ENCODE measurements around the gene BRAF. TPM values are rescaled to one million over a fixed set of nuclear protein-coding genes. Genes with fewer than 3 reads are reported as not detected.

The BRAF gene
- total and polyA plus RNA-seq, 2 of the 8 experiments (the other 6 are each of a cell fraction or from before 2014, with no cell fraction given), result 11.4 to 32.6 TPM

- peaks cover 4% of the 10 kb centered on the region for H3K79me1 ChIP-seq (ENCODE audit: low read depth, low read length)
- no peak overlapping the region for H3K4ac ChIP-seq (replicated peaks; ENCODE audit: insufficient read length, low read depth, low read length)
- H3K4me1 ChIP-seq (replicated peaks in 1 of 4; ENCODE audit: control insufficient read depth in 3 of 4, insufficient read depth in 4 of 4, low read length in 3 of 4), result peaks cover 0 to 3% (median 0%) of the 10 kb centered on the region in 4 experiments; a peak in 2 of 7 replicates
- H3K4me3 ChIP-seq (ENCODE audit: extremely low read depth in 1 of 4, insufficient read depth in 2 of 4, low read depth in 3 of 4, low read length in 4 of 4), result no peak overlapping the region
- TF ChIP-seq E2F6 (IDR thresholded peaks at IDR 0.05), result no peak
- no peak for TF ChIP-seq RNF2 (IDR thresholded peaks at IDR 0.05; ENCODE audit: borderline replicate concordance, low read depth, low read length, missing control alignments, poor library complexity, severe bottlenecking)
- TF ChIP-seq SAP30 (IDR thresholded peaks at IDR 0.05; ENCODE audit: insufficient read depth, insufficient replicate concordance, low read length), result no peak
- TF ChIP-seq KDM1A (IDR thresholded peaks at IDR 0.05; ENCODE audit: borderline replicate concordance, low read length), result no peak
- no peak for TF ChIP-seq POLR2A (IDR thresholded peaks at IDR 0.05; ENCODE audit: control extremely low read depth in 1 of 2, low read depth in 2 of 2, low read length in 2 of 2)
- no peak for TF ChIP-seq YY1 (IDR thresholded peaks at IDR 0.05; ENCODE audit: low read depth, low read length)
- TF ChIP-seq ATF2 (IDR thresholded peaks at IDR 0.05; ENCODE audit: low read length), result no peak
- H2BK20ac ChIP-seq (ENCODE audit: low read length), result no peak overlapping the region
- no peak overlapping the region for H3K56ac ChIP-seq (replicated peaks; ENCODE audit: insufficient read length, low read depth, low read length)
- peaks cover 0 to 5% of the 10 kb centered on the region in 2 experiments for H4K20me1 ChIP-seq (replicated peaks in 1 of 2; ENCODE audit: control insufficient read depth in 1 of 2, insufficient read depth in 2 of 2, low read length in 2 of 2)
- no peak overlapping the region for H3K27ac ChIP-seq (ENCODE audit: low read depth, low read length)
- DNase-seq (ENCODE audit: low read depth in 1 of 2, low spot score in 2 of 2), result no peak
- H3K36me3 ChIP-seq (ENCODE audit: control insufficient read depth in 2 of 4, insufficient read depth in 4 of 4, low read length in 3 of 4), result no peaks in the 10 kb centered on the region
- H3K14ac ChIP-seq (ENCODE audit: insufficient read length), result no peak overlapping the region
- no peak overlapping the region for H2BK5ac ChIP-seq (ENCODE audit: low read depth, low read length)
- POLR2A ChIA-PET (ENCODE audit: partially characterized antibody), result no interaction called here
- 87% methylated on average over 1 of the region's 1 CpG; no CpG with 5 or more reads in 1 of the 2 experiments for WGBS, 2 experiments (ENCODE audit: extremely low coverage in 1 of 2, insufficient coverage in 1 of 2, insufficient read length in 1 of 2, insufficient replicate concordance in 2 of 2, low coverage in 1 of 2, low lambda C conversion rate in 2 of 2, missing lambda C conversion rate in 1 of 2)
- H2BK120ac ChIP-seq (replicated peaks; ENCODE audit: low read depth, low read length), result no peak overlapping the region
- no peak overlapping the region for H4K5ac ChIP-seq (ENCODE audit: insufficient read length, low read depth, low read length)
- no peak overlapping the region for H4K91ac ChIP-seq (replicated peaks; ENCODE audit: insufficient read length, low read length)
- H2BK12ac ChIP-seq (ENCODE audit: low read depth, low read length), result no peak overlapping the region
- no peak overlapping the region for H2AK5ac ChIP-seq (ENCODE audit: low read depth, low read length)
- H3K23ac ChIP-seq (ENCODE audit: insufficient read length), result no peak overlapping the region
- H3K9ac ChIP-seq (replicated peaks in 1 of 4; ENCODE audit: extremely low read depth in 1 of 4, low read depth in 3 of 4, low read length in 3 of 4), result no peak overlapping the region
- H3K79me2 ChIP-seq (ENCODE audit: control insufficient read depth in 1 of 2, insufficient read depth in 2 of 2, low read length in 2 of 2), result peaks cover 3 to 94% of the 10 kb centered on the region in 2 experiments; a peak in 3 of 4 replicates
- no peaks in the 10 kb centered on the region for H3K23me2 ChIP-seq (ENCODE audit: low read depth, low read length)
- CTCF ChIA-PET (ENCODE audit: partially characterized antibody), result interaction anchor here (0.5 to 1.8 kb wide), 4 partner anchors 17 to 199 kb away, joined by 3 to 5 read pairs (median 4); no protein-coding TSS in a partner anchor
- H3K4me2 ChIP-seq (ENCODE audit: insufficient read depth in 1 of 2, low read depth in 2 of 2, low read length in 2 of 2), result no peak overlapping the region
- H3K27me3 ChIP-seq (replicated peaks in 1 of 4; ENCODE audit: control insufficient read depth in 3 of 4, extremely low read depth in 1 of 4, insufficient read depth in 3 of 4, low read length in 3 of 4), result no peaks in the 10 kb centered on the region
- H3K9me3 ChIP-seq (ENCODE audit: insufficient read depth in 2 of 2, low read depth in 1 of 2, low read length in 1 of 2), result no peaks in the 10 kb centered on the region
- H4K8ac ChIP-seq (ENCODE audit: extremely low read depth, insufficient read depth, low read length), result no peak overlapping the region
- no peak overlapping the region for H2AFZ ChIP-seq (ENCODE audit: low read length)
- no peak overlapping the region for H3K18ac ChIP-seq (ENCODE audit: extremely low read depth, low read length)
- no peak overlapping the region for H2BK15ac ChIP-seq (ENCODE audit: low read length)
- no peak for FAIRE-seq
These were observed 35.1 kb downstream of the BRAF start for GRCh38 chr7:140889645-140890044.
